VCaP (cell line): ENCODE measurements around the gene NCK1.
"Not testable (repeated sequence)": the region's sequence is repeated elsewhere in the genome, so short reads cannot be mapped to it uniquely, and the experiment has no call there.

Experiments
- H3K27ac ChIP-seq: fragments of 450-650 bp; 2 replicates; pipeline ENCODE4 v1.5.1; 2017
- CTCF ChIP-seq: fragments of 450-650 bp; conservative IDR thresholded peaks from 2 replicates; pipeline ENCODE4 v1.5.1; 2017; ENCODE audit warnings: mild to moderate bottlenecking, moderate library complexity

NCK1 gene

GRCh38 chr3:136959599-136959998, 97.6 kb downstream of the NCK1 start:
- no peak overlapping the region for H3K27ac ChIP-seq
- TF ChIP-seq CTCF, result no peak

- TF ChIP-seq CTCF, result no peak
- H3K27ac ChIP-seq, result no peak overlapping the region
These were observed 99.1 kb downstream of the NCK1 start for GRCh38 chr3:136960838-136961836.

DNA sequence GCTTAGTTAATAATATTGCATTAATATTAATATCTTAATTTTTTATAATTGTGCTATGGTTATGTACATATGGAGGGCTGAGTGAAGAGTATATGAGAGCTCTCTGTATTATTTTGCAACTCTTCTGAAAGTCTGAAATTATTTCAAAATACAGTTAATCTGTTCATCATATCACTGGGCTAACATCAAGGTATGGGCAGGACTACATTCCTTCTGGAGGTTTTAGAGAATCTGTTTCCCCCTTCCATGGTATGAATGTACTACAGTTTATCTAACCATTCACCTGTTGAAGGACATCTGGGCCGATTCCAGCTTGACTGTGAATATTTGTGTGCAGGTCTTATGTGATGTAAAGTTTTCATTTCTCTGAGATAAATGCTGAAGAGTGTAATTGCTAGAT, 100.9 kb downstream of the NCK1 start:
- no peak for TF ChIP-seq CTCF
- no peak overlapping the region for H3K27ac ChIP-seq

DNA sequence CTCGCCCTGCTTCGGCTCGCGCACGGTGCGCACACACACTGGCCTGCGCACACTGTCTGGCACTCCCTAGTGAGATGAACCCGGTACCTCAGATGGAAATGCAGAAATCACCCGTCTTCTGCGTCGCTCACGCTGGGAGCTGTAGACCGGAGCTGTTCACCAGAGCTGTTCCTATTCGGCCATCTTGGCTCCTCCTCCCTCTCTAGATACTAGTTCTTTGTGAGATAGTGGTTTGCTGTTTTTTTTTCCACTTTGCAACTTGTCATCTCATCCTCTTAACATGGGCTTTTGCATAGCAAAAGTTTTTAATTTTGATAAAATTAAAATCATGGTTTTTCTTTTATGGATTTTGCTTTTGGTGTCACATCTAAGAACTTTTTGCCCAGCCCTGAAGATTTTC, 107.5 kb downstream of the NCK1 start:
- H3K27ac ChIP-seq, result not testable (repeated sequence)

DNA sequence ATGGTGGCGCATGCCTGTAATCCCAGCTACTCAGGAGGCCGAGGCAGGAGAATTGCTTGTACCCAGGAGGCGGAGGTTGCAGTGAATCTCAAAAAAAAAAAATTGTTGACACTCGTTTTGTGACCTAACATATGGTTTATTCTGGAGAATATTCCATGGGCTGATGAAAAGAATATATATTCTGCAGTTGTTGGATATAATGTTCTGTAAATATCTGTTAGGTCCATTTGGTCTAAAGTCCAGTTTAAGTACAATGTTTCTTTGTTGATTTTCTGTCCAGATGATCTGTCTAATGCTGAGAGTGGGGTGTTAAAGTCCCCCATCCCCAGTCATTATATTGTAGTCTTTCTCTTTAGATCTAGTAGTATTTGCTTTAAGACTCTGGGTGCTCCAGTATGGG, 111.3 kb downstream of the NCK1 start:
- no peak for TF ChIP-seq CTCF
- no peak overlapping the region for H3K27ac ChIP-seq

GRCh38 chr3:136974670-136975069, 112.7 kb downstream of the NCK1 start:
- no peak overlapping the region for H3K27ac ChIP-seq
- TF ChIP-seq CTCF, result no peak

DNA sequence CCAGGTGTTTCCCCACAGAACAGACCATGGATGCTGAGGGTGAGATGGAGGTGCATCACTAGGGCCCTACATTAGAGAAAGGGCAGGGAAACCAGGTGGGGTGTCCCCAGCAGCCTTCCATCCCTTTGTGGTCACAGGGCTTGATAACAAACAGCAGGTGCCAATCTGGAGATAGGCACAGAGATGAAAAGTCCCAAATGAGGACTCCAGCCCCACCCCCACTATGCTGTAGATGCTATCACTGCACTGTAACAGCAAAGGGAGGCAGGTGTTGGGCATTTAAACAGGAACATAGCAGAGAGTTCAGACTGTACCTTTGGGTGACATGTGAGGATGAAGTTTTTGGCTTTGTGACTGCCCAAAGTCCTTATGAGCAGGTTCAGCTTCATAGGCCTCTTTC, 117.2 kb downstream of the NCK1 start:
- no peak for TF ChIP-seq CTCF
- no peak overlapping the region for H3K27ac ChIP-seq

DNA sequence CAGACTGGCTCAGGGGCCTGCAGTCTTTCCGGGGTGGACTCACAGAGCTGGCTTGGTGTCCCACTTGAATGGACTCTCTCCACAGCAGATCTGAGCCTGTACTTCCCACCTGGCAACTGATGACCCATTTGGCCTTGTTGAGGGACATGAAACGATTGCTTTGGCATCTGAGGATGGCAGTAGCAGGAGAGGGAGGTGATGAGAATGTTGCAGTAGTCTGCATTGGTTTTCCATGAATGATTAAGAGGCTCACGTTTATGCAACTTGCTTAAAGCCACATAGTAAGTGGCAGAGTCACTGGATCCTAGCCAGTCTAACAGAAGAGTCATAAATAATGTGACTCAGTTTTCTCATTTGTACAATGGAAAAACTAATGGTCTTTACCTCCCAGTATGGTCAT, 117.7 kb downstream of the NCK1 start:
- no peak overlapping the region for H3K27ac ChIP-seq
- no peak for TF ChIP-seq CTCF
